K562 (cell line): ENCODE measurements around the gene PARD6B. TPM values are rescaled to one million over a fixed set of nuclear protein-coding genes. Genes with fewer than 3 reads are reported as not detected.

ENCODE experiments used
- ATAC-seq: fragments of 200-7000 bp; cut with Tn5 transposase; 3 replicates; pipeline ENCODE4 v1.9.1; 2020; ENCODE audit warnings: moderate library complexity
- BruUV-seq: library from RNA; stranded (reverse); fragments of 400-500 nt; replicated peaks from 2 replicates; lab custom pipeline; 2021; lab: Mats Ljungman, UMichigan
- CTCF ChIA-PET: fragments of 300-600 bp; formaldehyde crosslinking; extraction: SDS; loops from one replicate; lab custom pipeline; 2021; ENCODE audit warnings: low intra/inter-chr PET ratio; lab: Yijun Ruan, JAX
- POLR2A ChIA-PET: fragments of 300-600, 350-650 bp; sonication (Branson Sonifier 250); formaldehyde crosslinking; extraction: SDS; loops from one replicate; lab custom pipeline; 2021; ENCODE audit warnings: antibody characterized with exemption, inconsistent platforms; lab: Yijun Ruan, JAX
- DNase-seq, 4 experiments: peaks; one replicate each; pipeline versions ENCODE4 v3.0.0 to v3.0.0-alpha.2; 2011 to 2018; ENCODE audit warnings: low spot score in 3 of 4, mixed read lengths in 3 of 4; ENCODE audit errors: extremely low read depth in 1 of 4
- FAIRE-seq: peaks from 2 replicates; lab custom pipeline; 2011; peaks lifted over from hg19 to GRCh38; lab: Jason Lieb, UNC
- H2AFZ ChIP-seq: 2 replicates; pipeline ENCODE4 v1.6.0; 2011; ENCODE audit warnings: low read depth, low read length, control low read depth, inconsistent platforms
- H3K27ac ChIP-seq: fragments of 200-600 bp; 3 replicates; pipeline ENCODE4 v1.8.0; 2011; ENCODE audit warnings: low read depth, mild to moderate bottlenecking, control low read depth, inconsistent platforms, low read length, moderate library complexity, mixed read lengths; ENCODE audit errors: extremely low read depth
- H3K27me3 ChIP-seq, 2 experiments: fragments of 300-600 bp in 1 of 2; 2 replicates in 1 of 2; 3 replicates in 1 of 2; pipeline versions ENCODE4 v1.6.0 to v1.8.0; 2011; ENCODE audit warnings: inconsistent platforms in 2 of 2, low read length in 2 of 2, mild to moderate bottlenecking in 1 of 2, mixed read lengths in 1 of 2, moderate library complexity in 1 of 2; ENCODE audit not compliant: control insufficient read depth in 2 of 2, insufficient read depth in 2 of 2
- H3K36me3 ChIP-seq: fragments of 300-600 bp; 3 replicates; pipeline ENCODE4 v1.8.0; 2011; ENCODE audit warnings: mild to moderate bottlenecking, low read length, inconsistent platforms; ENCODE audit not compliant: control insufficient read depth, insufficient read depth
- H3K4me1 ChIP-seq, 2 experiments: fragments of 200-600 bp in 1 of 2; replicated peaks in 1 of 2; 2 replicates in 1 of 2; 3 replicates in 1 of 2; pipeline versions ENCODE4 v1.5.1 to v1.8.0; 2011; ENCODE audit warnings: inconsistent platforms in 2 of 2, low read length in 2 of 2, mild to moderate bottlenecking in 1 of 2, mixed read lengths in 1 of 2, moderate library complexity in 1 of 2; ENCODE audit not compliant: control insufficient read depth in 2 of 2, insufficient read depth in 2 of 2
- H3K4me2 ChIP-seq: 2 replicates; pipeline ENCODE4 v1.6.1; 2011; ENCODE audit warnings: low read length, control low read depth, inconsistent platforms, mixed read lengths; ENCODE audit not compliant: insufficient read depth
- H3K4me3 ChIP-seq: fragments of 200-600 bp; sonication (generic), shearing (Covaris generic); 2 replicates; pipeline ENCODE4 v1.5.1; 2016; ENCODE audit warnings: control low read depth, inconsistent platforms
- H3K79me2 ChIP-seq: fragments of 200-600 bp; 3 replicates; pipeline ENCODE4 v1.8.0; 2011; ENCODE audit warnings: low read length, inconsistent platforms; ENCODE audit not compliant: control insufficient read depth, insufficient read depth
- H3K9ac ChIP-seq, 2 experiments: 2 replicates each; pipeline versions ENCODE4 v1.6.0 to v1.6.1; 2011; ENCODE audit warnings: low read depth in 2 of 2, low read length in 2 of 2, control low read depth in 1 of 2, inconsistent platforms in 1 of 2, mild to moderate bottlenecking in 1 of 2, mixed read lengths in 1 of 2; ENCODE audit not compliant: insufficient read depth in 1 of 2
- H3K9me1 ChIP-seq: one replicate; pipeline ENCODE4 v1.6.0; 2011; ENCODE audit warnings: inconsistent platforms, mild to moderate bottlenecking, low read length, moderate library complexity; ENCODE audit not compliant: control insufficient read depth, insufficient read depth
- H3K9me3 ChIP-seq: replicated peaks from 2 replicates; pipeline ENCODE4 v1.5.1; 2011; ENCODE audit warnings: low read depth, low read length, inconsistent platforms; ENCODE audit not compliant: control insufficient read depth, insufficient read depth
- H4K20me1 ChIP-seq: replicated peaks from 2 replicates; pipeline ENCODE4 v1.6.1; 2011; ENCODE audit warnings: low read length, inconsistent platforms, mixed read lengths; ENCODE audit not compliant: control insufficient read depth, insufficient read depth
- CC2D1A ChIP-seq: fragments of 450-650 bp; IDR thresholded peaks from 2 replicates; pipeline ENCODE4 v1.6.1; 2017; ENCODE audit warnings: mild to moderate bottlenecking
- DLX4 ChIP-seq: fragments of 250-450 bp; sonication (Bioruptor Pico); IDR thresholded peaks from 2 replicates; pipeline ENCODE4 v1.6.1; 2021; ENCODE audit warnings: mild to moderate bottlenecking
- KDM1A ChIP-seq, 2 experiments: fragments of 450-650 bp; IDR thresholded peaks; 2 replicates each; pipeline ENCODE4 v1.6.1; 2016; ENCODE audit warnings: mild to moderate bottlenecking in 2 of 2
- KDM2B ChIP-seq: fragments of 250-450 bp; sonication (Bioruptor Pico); IDR thresholded peaks from 2 replicates; pipeline ENCODE4 v1.8.0; 2021; ENCODE audit warnings: mild to moderate bottlenecking, moderate library complexity
- MBD2 ChIP-seq: sonication (generic); IDR thresholded peaks from 2 replicates; pipeline ENCODE4 v1.6.1; 2016; ENCODE audit warnings: low read depth, borderline replicate concordance
- SOX6 ChIP-seq: fragments of 450-650 bp; IDR thresholded peaks from 2 replicates; pipeline ENCODE4 v1.6.1; 2014; ENCODE audit warnings: mild to moderate bottlenecking
- TFAP4 ChIP-seq: sonication (generic); formaldehyde crosslinking; IDR thresholded peaks from 2 replicates; pipeline ENCODE4 v1.8.0; 2022; ENCODE audit warnings: missing genetic modification reagents, mild to moderate bottlenecking, moderate library complexity, borderline replicate concordance
- U2AF2 ChIP-seq: fragments of 200-400 bp; formaldehyde crosslinking; optimal IDR thresholded peaks from 2 replicates; pipeline ENCODE3; 2017; ENCODE audit warnings: low read depth, mild to moderate bottlenecking, low read length
- VEZF1 ChIP-seq: fragments of 200-800 bp; sonication (Bioruptor generic); IDR thresholded peaks from 2 replicates; pipeline ENCODE4 v1.6.1; 2017; ENCODE audit warnings: missing genetic modification characterization, missing compliant biosample characterization
- ZBTB43 ChIP-seq: sonication (generic); formaldehyde crosslinking; IDR thresholded peaks from 2 replicates; pipeline ENCODE4 v1.8.0; 2023; ENCODE audit warnings: mild to moderate bottlenecking, missing genetic modification reagents
- ZNF121 ChIP-seq: sonication (generic); formaldehyde crosslinking; conservative IDR thresholded peaks from 2 replicates; pipeline ENCODE4 v1.8.0; 2022; ENCODE audit warnings: missing genetic modification reagents
- ZNF124 ChIP-seq: sonication (generic); formaldehyde crosslinking; IDR thresholded peaks from 2 replicates; pipeline ENCODE4 v1.8.1; 2022; ENCODE audit warnings: missing genetic modification reagents
- WGBS: fragments of 100-300 bp; shearing (Covaris generic); methylation state at CpG from one replicate; pipeline ENCODE4 v1.1.6; 2016; ENCODE audit warnings: low coverage, mixed read lengths; ENCODE audit not compliant: insufficient coverage; ENCODE audit errors: missing lambda C conversion rate; 5-methylcytosine and 5-hydroxymethylcytosine counted together
- in situ Hi-C: fragments of 300-500 bp; cut with MboI; formaldehyde crosslinking; loops from 4 replicates; pipeline ENCODE4 v1.15.0; 2018; ENCODE audit warnings: inconsistent platforms, mixed read lengths
- intact Hi-C: fragments of 100-400 bp; cut with micrococcal nuclease; formaldehyde crosslinking; loops from 2 replicates; pipeline ENCODE4 v1.14.2; 2022
- polyA plus RNA-seq, 8 experiments: library from polyadenylated mRNA; depleted of rRNA in 4 of 8; stranded (reverse) in 5 of 8; unstranded in 3 of 8; fragments of >200 nt; fragmentation: Nextera tagmentation in 2 of 8; fragmentation: Illumina TruSeq in 1 of 8; extraction: Ambion mirVana in 2 of 8; extraction: Trizol in 1 of 8; gene quantifications; 2 replicates each; pipeline versions ENCODE4 v1.2.1 to v1.2.3, GENCODE V29; 2011 to 2014; ENCODE audit warnings: inconsistent platforms in 1 of 8, missing spikeins in 1 of 8
- total RNA-seq, 7 experiments: library from RNA; depleted of rRNA in 6 of 7; stranded (reverse); fragments of >200 nt in 6 of 7; fragmentation: Illumina TruSeq in 2 of 7; extraction: Trizol in 2 of 7; gene quantifications; 2 replicates each; pipeline versions ENCODE4 v1.2.1 to v1.2.3, GENCODE V29; 2011 to 2021; ENCODE audit warnings: low replicate concordance in 1 of 7

PARD6B gene
- total and polyA plus RNA-seq, 9 of the 15 experiments (the other 6 are each of a cell fraction or from before 2014, with no cell fraction given), result 1.7 to 12.3 (median 5.5) TPM

- no peaks in the 10 kb centered on the region for H3K27me3 ChIP-seq
- CTCF ChIA-PET, result no interaction called here
- WGBS, result 98% methylated on average over 4 of the region's 4 CpGs
- H3K4me2 ChIP-seq, result no peak overlapping the region
- DNase-seq (no peak), FAIRE-seq (no peak), ATAC-seq (no peak)
- H3K36me3 ChIP-seq, result no peaks in the 10 kb centered on the region
- H3K9me1 ChIP-seq, result no peaks in the 10 kb centered on the region
- H3K4me1 ChIP-seq, result peaks cover 8 to 12% of the 10 kb centered on the region in 2 experiments; a peak in 4 of 5 replicates
- no peaks in the 10 kb centered on the region for H3K79me2 ChIP-seq
- in situ Hi-C loops (no loop called here), intact Hi-C loops (no loop called here)
- no peaks in the 10 kb centered on the region for H3K9me3 ChIP-seq
- POLR2A ChIA-PET, result interaction anchor here (4.3 kb wide), 1 partner anchor 10 kb away, joined by 21 read pairs; the partner anchor contains the start of gene PARD6B
- H2AFZ ChIP-seq, result no peak overlapping the region
- BruUV-seq, result no TSS peak
- H3K4me3 ChIP-seq, result no peak overlapping the region
- H3K9ac ChIP-seq, result no peak overlapping the region
- H4K20me1 ChIP-seq, result no peaks in the 10 kb centered on the region
- TF ChIP-seq ZNF121 (CRISPR knock-in tag), result peak; percentile 63; the same call in 1 of the 2 replicates
- TF ChIP-seq ZBTB43 (CRISPR knock-in tag), result no peak
- no peak for TF ChIP-seq KDM1A (IDR thresholded peaks at IDR 0.05)
- H3K27ac ChIP-seq, result no peak overlapping the region
Measured at GRCh38 chr20:50719328-50719727, 12.1 kb upstream of the PARD6B start.

- Histone ChIP-seq H3K9me1 (no peaks in the 10 kb centered on the region), H3K4me3 (no peak overlapping the region), H3K79me2 (no peaks in the 10 kb centered on the region), H3K27me3 (no peaks in the 10 kb centered on the region), H2AFZ (peak overlapping the region; percentile 3; the same call in 1 of the 2 replicates), H3K36me3 (no peaks in the 10 kb centered on the region), H3K4me1 (peaks cover 15 to 19% of the 10 kb centered on the region in 2 experiments; a peak in 4 of 5 replicates), H3K9ac (no peak overlapping the region), H4K20me1 (no peaks in the 10 kb centered on the region), H3K9me3 (no peaks in the 10 kb centered on the region), H3K4me2 (no peak overlapping the region), H3K27ac (no peak overlapping the region)
- 21% methylated on average over 5 of the region's 5 CpGs for WGBS
- no peak for ATAC-seq
- in situ Hi-C loops (no loop called here), intact Hi-C loops (no loop called here)
- no TSS peak for BruUV-seq
- no peak for FAIRE-seq
- POLR2A ChIA-PET, result interaction anchor here (0.8 to 4.3 kb wide), 2 partner anchors 10 to 12 kb away, joined by 3 to 21 read pairs; partner anchors contain the start of gene PARD6B
- CTCF ChIA-PET, result no interaction called here
- no peak for DNase-seq
- TF ChIP-seq MBD2 (no peak), CC2D1A (no peak), VEZF1 (CRISPR knock-in tag) (0 out of 2 replicates have a peak, but pooled peaks have one; percentile 16), SOX6 (peak; percentile 45; the same call in 1 of the 2 replicates), ZNF124 (CRISPR knock-in tag) (no peak), ZNF121 (CRISPR knock-in tag) (peak; percentile 42; the same call in 1 of the 2 replicates), TFAP4 (CRISPR knock-in tag) (no peak), KDM2B (CRISPR knock-in tag) (no peak), U2AF2 (no peak), DLX4 (no peak)
Measured at GRCh38 chr20:50720026-50720425, 11.4 kb upstream of the PARD6B start.
